ENCODE data around the gene RPS19.

RPS19 gene

DNA sequence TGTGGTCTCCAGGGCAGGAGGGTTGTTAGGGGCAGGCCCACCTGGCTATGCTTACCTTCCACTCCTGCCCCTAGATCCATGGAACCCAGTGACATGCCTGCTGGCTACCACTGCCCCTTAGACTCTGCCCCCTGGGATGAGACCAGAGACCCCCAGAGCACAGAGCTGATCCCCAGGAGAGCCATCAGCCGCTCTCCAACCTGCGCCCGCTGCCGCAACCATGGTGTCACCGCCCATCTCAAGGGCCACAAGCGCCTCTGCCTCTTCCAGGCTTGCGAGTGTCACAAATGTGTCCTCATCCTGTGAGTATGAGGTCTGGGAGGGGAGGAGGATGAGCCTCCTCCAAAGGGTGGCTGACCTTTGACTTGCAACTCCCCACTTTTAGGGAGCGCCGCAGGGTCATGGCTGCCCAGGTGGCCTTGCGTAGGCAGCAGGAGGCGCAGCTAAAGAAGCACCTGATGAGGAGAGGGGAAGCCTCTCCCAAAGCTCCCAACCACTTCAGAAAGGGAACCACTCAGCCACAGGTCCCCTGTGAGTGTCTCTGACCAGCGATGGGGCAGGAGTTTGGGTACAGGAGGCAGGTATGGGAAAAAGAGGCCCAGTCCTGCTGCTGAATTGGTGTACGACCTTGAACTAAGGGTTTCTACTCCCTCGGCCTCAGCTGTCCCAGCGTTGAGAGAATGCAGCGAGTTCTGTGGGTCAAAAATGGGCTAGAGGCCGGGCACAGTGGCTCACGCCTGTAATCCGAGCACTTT, 12.5 kb upstream of the RPS19 start:
- TF ChIP-seq, protein P1, sequence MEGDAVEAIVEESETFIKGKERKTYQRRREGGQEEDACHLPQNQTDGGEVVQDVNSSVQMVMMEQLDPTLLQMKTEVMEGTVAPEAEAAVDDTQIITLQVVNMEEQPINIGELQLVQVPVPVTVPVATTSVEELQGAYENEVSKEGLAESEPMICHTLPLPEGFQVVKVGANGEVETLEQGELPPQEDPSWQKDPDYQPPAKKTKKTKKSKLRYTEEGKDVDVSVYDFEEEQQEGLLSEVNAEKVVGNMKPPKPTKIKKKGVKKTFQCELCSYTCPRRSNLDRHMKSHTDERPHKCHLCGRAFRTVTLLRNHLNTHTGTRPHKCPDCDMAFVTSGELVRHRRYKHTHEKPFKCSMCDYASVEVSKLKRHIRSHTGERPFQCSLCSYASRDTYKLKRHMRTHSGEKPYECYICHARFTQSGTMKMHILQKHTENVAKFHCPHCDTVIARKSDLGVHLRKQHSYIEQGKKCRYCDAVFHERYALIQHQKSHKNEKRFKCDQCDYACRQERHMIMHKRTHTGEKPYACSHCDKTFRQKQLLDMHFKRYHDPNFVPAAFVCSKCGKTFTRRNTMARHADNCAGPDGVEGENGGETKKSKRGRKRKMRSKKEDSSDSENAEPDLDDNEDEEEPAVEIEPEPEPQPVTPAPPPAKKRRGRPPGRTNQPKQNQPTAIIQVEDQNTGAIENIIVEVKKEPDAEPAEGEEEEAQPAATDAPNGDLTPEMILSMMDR (IDR thresholded peaks at IDR 0.05; ENCODE audit: low read depth, low read length, poor library complexity, severe bottlenecking): no peak
- no peak for TF ChIP-seq EZH2phosphoT487 (IDR thresholded peaks at IDR 0.05; ENCODE audit: borderline replicate concordance, low read length)
- Histone ChIP-seq H4K20me1 (ENCODE audit: control insufficient read depth, insufficient read depth, low read depth, low read length) (no peaks in the 10 kb centered on the region), H3K9me3 (ENCODE audit: control insufficient read depth, insufficient read depth, low read length) (no peaks in the 10 kb centered on the region), H3K36me3 (ENCODE audit: control insufficient read depth, low read length) (no peaks in the 10 kb centered on the region), H3K4me3 (ENCODE audit: low read length) (no peak overlapping the region), H3F3A (ENCODE audit: control insufficient read depth, insufficient read depth) (no peaks in the 10 kb centered on the region), H3K4me2 (ENCODE audit: low read length) (no peak overlapping the region), H3K9me2 (replicated peaks; ENCODE audit: control insufficient read depth, low read length) (no peaks in the 10 kb centered on the region), H3K4me1 (ENCODE audit: control insufficient read depth, low read length) (no peaks in the 10 kb centered on the region), H3K27ac (ENCODE audit: low read depth, low read length) (no peak overlapping the region), H3K27me3 (ENCODE audit: control insufficient read depth, low read length) (peaks cover 25% of the 10 kb centered on the region), H3K79me2 (ENCODE audit: control insufficient read depth, low read length) (no peaks in the 10 kb centered on the region)

DNA sequence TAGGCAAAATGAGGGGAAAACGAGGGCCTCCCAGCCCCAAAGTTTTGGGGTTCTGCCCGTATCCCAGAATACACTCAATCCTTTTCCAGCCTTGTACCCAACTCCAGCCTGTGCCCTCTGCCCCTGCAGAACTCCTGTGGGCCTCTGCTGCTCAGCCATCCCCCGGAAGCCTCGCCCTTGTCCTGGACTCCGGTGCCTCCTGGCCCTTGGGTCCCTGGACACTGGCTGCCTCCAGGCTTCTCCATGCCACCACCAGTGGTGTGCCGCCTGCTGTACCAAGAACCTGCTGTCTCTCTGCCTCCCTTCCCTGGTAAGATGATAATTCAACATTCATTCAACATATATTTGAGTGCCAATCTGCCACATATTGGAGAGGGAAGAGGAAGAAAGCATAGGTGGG, 11.4 kb upstream of the RPS19 start:
- H3K4me1 ChIP-seq (ENCODE audit: control insufficient read depth, low read length): no peaks in the 10 kb centered on the region
- no peak overlapping the region for H3K27ac ChIP-seq (ENCODE audit: low read depth, low read length)
- H3K27me3 ChIP-seq (ENCODE audit: control insufficient read depth, low read length): peaks cover 29% of the 10 kb centered on the region
- H3K9me2 ChIP-seq (replicated peaks; ENCODE audit: control insufficient read depth, low read length): no peaks in the 10 kb centered on the region
- H4K20me1 ChIP-seq (ENCODE audit: control insufficient read depth, insufficient read depth, low read depth, low read length): no peaks in the 10 kb centered on the region
- H3F3A ChIP-seq (ENCODE audit: control insufficient read depth, insufficient read depth): no peaks in the 10 kb centered on the region
- no peaks in the 10 kb centered on the region for H3K79me2 ChIP-seq (ENCODE audit: control insufficient read depth, low read length)
- no peak overlapping the region for H3K4me3 ChIP-seq (ENCODE audit: low read length)
- H3K4me2 ChIP-seq (ENCODE audit: low read length): no peak overlapping the region
- H3K36me3 ChIP-seq (ENCODE audit: control insufficient read depth, low read length): no peaks in the 10 kb centered on the region
- no peaks in the 10 kb centered on the region for H3K9me3 ChIP-seq (ENCODE audit: control insufficient read depth, insufficient read depth, low read length)
- TF ChIP-seq EZH2phosphoT487 (IDR thresholded peaks at IDR 0.05; ENCODE audit: borderline replicate concordance, low read length): no peak
- TF ChIP-seq, protein P1 (IDR thresholded peaks at IDR 0.05; ENCODE audit: low read depth, low read length, poor library complexity, severe bottlenecking): no peak

DNA sequence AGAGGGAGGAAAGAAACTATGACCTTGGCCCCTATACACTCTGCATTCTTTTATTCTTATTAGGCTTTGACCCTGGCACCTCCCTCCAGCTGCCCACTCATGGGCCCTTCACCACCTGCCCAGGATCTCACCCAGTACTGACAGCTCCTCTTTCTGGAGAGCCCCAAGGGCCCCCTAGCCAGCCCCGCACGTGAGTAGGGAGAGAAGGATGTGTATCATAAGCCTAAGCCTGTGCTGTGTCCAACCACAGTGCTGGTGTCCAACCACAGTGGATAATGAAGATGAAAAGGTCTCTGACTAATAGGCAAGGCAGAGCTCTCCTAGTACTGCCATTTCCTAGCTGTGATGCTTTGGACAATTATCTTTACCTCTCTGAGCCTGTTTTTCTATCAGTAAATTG, 11.0 kb upstream of the RPS19 start:
- no peak overlapping the region for H3K4me3 ChIP-seq (ENCODE audit: low read length)
- no peaks in the 10 kb centered on the region for H3K4me1 ChIP-seq (ENCODE audit: control insufficient read depth, low read length)
- no peaks in the 10 kb centered on the region for H3K36me3 ChIP-seq (ENCODE audit: control insufficient read depth, low read length)
- no peak for TF ChIP-seq EZH2phosphoT487 (IDR thresholded peaks at IDR 0.05; ENCODE audit: borderline replicate concordance, low read length)
- TF ChIP-seq, protein P1 (IDR thresholded peaks at IDR 0.05; ENCODE audit: low read depth, low read length, poor library complexity, severe bottlenecking): no peak
- H3F3A ChIP-seq (ENCODE audit: control insufficient read depth, insufficient read depth): no peaks in the 10 kb centered on the region
- H3K4me2 ChIP-seq (ENCODE audit: low read length): no peak overlapping the region
- H3K79me2 ChIP-seq (ENCODE audit: control insufficient read depth, low read length): no peaks in the 10 kb centered on the region
- no peaks in the 10 kb centered on the region for H3K9me2 ChIP-seq (replicated peaks; ENCODE audit: control insufficient read depth, low read length)
- no peaks in the 10 kb centered on the region for H3K9me3 ChIP-seq (ENCODE audit: control insufficient read depth, insufficient read depth, low read length)
- no peak overlapping the region for H3K27ac ChIP-seq (ENCODE audit: low read depth, low read length)
- H3K27me3 ChIP-seq (ENCODE audit: control insufficient read depth, low read length): peaks cover 29% of the 10 kb centered on the region
- no peaks in the 10 kb centered on the region for H4K20me1 ChIP-seq (ENCODE audit: control insufficient read depth, insufficient read depth, low read depth, low read length)

Data from DOHH2 (cell line).